GM21515 (cell line): Measurements from ENCODE around the gene TCEAL1.
A peak's percentile ranks its signal among the peaks of the same experiment; 100 is the strongest.
"Not testable (repeated sequence)": the region's sequence is repeated elsewhere in the genome, so short reads cannot be mapped to it uniquely, and the experiment has no call there.

Experiments used
- ATAC-seq: cut with Tn5 transposase; IDR thresholded peaks from one replicate; pipeline ENCODE4 v1.9.1; 2021; ENCODE audit not compliant: unreplicated experiment

TCEAL1 gene

GRCh38 chrX:103628386-103629317, at the start of gene TCEAL1:
TSS of gene TCEAL1 (plus strand) at chrX:103628975. CDS start at chrX:103629917, 942 bp downstream.
- ATAC-seq: peak; percentile 69

- ATAC-seq: no peak
These were observed 44.2 kb upstream of the TCEAL1 start for GRCh38 chrX:103584596-103584995.

DNA sequence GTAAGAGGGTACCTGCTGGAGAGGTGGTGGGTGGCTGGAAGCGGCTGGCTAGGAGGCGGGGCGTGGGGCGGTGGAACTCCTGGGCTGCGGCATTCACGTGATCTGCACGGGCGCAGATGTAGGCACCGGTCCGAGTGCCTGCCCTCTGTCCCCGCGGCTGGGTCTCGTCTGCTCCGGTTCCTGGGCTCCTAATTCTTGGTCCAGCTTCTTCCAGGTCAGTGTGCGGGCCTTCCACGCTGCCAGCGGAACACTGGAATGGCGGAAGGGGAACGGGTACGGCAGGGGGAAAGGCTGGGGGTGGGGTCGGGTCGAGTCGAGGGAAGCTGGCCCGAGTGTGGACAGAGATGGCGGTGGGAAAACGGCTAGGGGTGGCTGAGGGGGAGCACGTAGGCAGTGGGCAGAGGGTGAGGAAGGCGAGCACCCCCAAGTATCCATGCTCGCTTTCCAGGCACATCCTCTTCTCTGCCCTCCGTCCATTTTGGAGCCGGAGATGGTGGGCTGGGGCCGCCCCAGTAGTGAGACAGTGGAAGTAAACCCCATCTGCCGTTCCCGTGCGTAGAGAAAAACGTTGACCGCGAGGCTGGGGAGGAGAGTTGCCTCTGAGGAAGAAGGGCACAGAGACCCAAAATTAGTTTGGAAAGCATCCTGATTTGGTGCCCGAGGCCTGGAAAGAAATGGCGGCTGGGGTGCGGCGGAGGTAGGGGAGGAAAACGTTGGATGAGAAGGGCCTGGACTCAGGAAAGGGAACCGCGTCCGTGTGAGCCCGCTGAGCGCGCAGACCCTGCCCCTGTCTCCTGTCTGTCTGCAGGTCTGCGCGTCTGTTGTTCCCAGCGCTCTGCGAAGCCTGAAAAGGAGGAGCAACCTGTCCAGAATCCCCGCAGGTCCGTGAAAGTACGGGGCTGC, 43.1 kb upstream of the TCEAL1 start, which contains the start of gene TCEAL4:
TCEAL4 (plus strand) TSS at position 105 of the 903 bp plus-strand sequence. CDS start 1,161 bp downstream, outside the sequence.
- ATAC-seq: peak; percentile 93

DNA sequence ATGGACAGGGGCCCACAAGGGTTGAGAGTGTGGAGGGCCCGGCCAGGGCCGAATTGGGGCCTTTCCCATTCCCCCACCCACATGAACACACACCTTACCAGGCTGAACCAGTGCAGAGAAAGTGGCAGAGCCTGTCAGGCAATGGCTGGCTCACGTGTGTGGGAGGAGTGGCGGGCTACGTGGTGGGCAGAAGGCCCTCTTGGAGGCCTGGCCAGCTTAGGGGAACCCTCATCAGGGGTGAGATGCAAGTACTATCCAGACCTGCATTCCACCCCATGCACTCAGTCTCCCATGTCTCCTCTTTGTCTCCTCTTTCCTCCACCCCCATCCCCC, 42.5 kb upstream of the TCEAL1 start:
- no peak for ATAC-seq

GRCh38 chrX:103586659-103587058, 42.1 kb upstream of the TCEAL1 start:
- ATAC-seq: no peak

GRCh38 chrX:103592295-103592694, 36.5 kb upstream of the TCEAL1 start:
- not testable (repeated sequence) for ATAC-seq

- ATAC-seq: not testable (repeated sequence)
These were observed 33.6 kb upstream of the TCEAL1 start for GRCh38 chrX:103595202-103595601.

DNA sequence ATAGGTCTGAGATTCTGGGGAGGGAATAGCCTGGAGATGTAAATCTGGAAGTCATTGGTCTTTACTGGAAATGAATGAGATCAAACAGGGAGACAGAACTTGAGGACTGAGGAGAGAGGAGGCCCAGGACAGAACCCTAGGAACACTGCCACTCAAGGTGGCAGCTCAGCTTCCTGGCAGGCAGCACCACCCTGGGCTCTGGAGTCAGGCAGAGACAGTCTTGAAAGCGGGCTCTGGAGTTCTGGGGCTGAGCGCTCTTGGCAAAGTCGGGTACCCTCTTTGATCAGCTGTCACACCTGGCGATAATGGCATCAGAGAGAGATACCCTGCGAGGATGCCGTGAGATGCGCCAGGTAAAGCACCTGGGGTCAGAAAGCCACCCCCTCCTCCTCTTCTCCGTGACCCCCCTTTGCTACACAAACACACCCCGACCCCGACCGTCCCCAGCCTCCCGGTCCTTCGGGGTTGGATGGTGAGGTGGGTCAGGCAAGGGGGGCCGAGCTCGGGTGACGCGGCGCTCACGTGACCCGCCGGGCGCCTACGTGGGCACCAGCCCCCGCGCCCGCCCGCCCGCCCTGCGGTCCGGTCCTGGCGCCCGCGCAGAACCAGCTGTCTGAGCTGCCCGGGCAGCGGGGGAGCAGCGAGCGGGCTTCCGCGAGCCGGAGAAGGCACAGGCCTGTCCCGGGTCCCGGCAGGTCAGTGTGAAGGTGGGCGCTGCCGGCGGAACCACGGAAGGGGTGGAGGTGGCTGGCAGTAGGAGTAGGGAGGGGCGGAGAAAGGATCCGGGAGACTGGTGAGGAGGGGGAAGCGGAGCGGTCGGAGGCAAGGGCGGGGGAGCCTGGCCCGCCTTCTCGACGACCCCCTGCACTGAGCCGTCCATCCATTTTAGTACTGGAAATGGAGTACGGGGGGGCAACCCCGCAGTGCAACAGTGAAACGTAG, 21.1 kb upstream of the TCEAL1 start, which contains the start of gene TCEAL3:
TCEAL3 (plus strand) TSS at position 600 of the 942 bp plus-strand sequence. CDS start 1,102 bp downstream, outside the sequence.
- ATAC-seq: peak; percentile 65

DNA sequence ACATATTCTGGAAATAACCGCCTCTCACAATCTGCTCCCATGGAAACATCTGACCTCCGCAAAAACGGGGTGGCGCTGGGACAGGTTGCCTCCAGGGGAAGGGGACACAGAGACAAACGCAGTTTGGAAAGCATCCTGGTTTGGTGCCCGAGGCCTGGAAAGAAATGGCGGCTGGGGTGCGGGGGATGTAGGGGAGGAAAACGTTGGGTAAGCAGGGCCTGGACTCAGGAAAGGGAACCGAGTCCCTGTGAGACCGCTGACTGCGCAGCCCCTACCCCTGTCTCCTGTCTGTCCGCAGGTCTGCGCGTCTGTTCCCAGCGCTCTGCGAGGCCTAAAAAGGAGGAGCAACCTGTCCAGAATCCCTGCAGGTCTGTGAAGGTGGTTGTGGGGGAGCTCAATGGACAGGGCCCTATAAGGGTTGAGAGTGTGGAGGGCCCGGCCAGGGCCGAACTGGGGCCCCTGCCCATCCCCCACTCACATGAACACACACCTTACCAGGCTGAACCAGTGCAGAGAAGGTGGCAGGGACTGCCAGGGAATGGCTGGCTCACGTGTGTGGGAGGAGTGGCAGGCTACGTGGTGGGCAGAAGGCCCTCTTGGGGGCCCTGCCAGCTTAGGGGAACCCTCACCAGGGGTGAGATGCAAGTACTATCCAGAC, 20.3 kb upstream of the TCEAL1 start:
- ATAC-seq: peak; percentile 25

- no peak for ATAC-seq
These were observed 18.5 kb upstream of the TCEAL1 start for GRCh38 chrX:103610282-103610681.

DNA sequence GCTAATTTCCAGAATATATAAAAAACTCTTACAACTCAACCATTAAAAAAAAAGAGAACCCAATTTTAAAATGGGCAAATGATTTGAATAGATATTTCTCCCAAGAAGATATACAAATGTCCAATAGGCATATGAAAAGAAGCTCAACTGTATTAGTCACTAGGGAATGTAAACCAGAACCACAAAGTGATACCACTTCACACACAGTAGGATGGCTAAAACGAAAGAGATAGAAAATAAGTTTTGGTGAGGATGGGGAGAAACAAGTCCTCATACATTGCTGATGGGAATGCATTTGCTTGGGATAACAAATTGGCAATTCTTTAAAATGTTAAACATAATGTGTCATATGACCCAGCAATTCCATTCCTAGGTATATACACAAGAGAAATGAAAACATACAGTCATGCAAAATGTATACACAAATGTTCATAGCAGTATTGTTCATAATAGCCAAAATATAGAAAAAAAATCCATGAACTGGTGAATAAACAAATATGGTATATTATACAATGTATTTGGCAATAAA, 15.3 kb upstream of the TCEAL1 start:
- ATAC-seq: no peak

- ATAC-seq: no peak
These were observed 13.8 kb upstream of the TCEAL1 start for GRCh38 chrX:103614999-103615398.

GRCh38 chrX:103615781-103616371, 12.9 kb upstream of the TCEAL1 start:
- no peak for ATAC-seq

DNA sequence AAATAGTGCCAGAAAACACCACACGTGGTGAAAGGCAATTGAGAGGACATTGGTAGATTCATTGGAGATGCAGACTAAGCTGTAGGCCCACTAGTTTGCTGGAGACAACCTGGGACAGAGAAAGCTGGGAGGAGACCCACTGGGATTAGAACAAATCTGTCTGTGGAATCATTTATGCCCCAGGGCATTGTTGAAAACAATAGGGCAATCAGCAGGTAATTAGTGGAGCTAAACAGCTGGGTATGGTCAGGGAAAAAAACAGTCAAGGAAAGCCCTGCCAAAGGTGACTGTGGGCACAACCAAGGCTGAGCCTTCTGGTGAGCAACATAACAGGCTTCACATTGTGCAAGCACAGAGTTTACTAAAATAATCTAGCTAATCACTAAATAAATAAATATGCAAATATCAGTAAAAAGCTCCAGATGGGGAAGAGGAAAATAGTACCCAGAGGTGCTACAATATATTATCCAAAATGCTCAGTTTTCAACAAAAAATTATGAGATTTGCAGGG, 12.0 kb upstream of the TCEAL1 start:
- ATAC-seq: no peak

DNA sequence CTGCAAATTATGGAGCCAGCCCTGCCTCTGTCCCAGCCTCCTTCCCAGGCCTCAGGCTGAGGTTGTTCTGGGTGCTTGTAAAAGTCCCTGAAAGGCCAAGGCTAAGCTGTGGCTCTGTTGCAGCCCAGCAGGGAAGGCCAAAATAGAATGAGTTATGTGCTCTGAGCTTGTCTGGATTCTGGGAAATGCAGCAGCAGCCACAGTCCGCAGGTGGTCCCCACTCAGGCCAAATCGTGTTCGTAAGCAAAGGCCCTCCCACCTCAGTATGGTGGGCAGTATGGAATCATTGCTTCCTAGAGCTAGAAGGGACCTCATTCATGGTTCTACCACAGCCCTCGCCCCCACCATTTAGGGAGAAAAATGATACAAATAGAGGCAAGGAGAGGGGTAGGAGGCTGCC, 4.7 kb upstream of the TCEAL1 start:
- ATAC-seq: no peak

- no peak for ATAC-seq
These were observed 1.9 kb upstream of the TCEAL1 start for GRCh38 chrX:103626855-103627254.

DNA sequence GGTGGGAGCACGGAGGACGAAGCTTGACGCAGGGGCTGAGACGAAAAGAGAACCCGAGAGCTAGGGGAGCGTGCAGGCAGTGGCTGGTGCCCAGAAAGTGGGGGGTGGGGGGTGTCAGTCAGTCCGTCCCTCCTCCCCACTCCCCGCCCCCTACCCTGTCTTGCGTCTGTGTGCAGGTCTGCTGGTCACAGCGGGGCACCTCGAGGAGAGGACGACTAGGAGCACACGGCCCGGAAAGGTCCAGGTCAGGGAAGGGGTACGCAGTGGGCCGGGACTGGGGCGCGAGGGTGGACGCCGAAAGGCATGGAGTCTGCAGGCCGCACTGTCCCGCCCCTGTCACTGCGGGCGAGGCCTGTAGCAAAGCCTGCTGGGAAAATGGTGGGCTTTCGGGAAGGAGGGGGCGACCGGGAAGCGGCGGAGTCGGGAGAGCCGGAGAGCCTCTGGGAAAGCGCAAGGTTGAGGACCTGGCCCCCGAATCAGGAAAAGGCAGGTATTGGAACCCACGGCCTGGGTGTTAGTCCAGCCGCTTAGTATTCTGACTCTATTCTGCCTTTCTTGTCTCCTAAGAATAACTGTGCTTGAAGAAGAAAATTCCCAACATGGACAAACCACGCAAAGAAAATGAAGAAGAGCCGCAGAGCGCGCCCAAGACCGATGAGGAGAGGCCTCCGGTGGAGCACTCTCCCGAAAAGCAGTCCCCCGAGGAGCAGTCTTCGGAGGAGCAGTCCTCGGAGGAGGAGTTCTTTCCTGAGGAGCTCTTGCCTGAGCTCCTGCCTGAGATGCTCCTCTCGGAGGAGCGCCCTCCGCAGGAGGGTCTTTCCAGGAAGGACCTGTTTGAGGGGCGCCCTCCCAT, 769 bp downstream of the TCEAL1 start:
- ATAC-seq: no peak

DNA sequence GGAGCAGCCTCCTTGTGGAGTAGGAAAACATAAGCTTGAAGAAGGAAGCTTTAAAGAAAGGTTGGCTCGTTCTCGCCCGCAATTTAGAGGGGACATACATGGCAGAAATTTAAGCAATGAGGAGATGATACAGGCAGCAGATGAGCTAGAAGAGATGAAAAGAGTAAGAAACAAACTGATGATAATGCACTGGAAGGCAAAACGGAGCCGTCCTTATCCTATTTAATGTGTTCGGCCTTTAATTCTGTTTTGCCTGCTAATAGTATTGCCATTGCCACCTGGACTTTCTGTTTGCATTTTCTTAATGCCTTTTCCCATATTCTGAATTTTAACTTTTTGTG, 1.4 kb downstream of the TCEAL1 start:
- no peak for ATAC-seq
